HepG2 (cell line): Measurements from ENCODE around the gene SOX12. TPM values are rescaled to one million over a fixed set of nuclear protein-coding genes. Genes with fewer than 3 reads are reported as not detected.

Source experiments
- ATF3 ChIP-seq: sonication (generic); formaldehyde crosslinking; IDR thresholded peaks from 2 replicates; pipeline ENCODE4 v1.4.0; 2020; ENCODE audit warnings: missing genetic modification reagents
- CAMTA2 ChIP-seq: sonication (generic); formaldehyde crosslinking; IDR thresholded peaks from 2 replicates; pipeline ENCODE4 v1.4.0; 2020; ENCODE audit warnings: mild to moderate bottlenecking, missing genetic modification reagents, borderline replicate concordance
- DMAP1 ChIP-seq: IDR thresholded peaks from 2 replicates; pipeline ENCODE4 v1.6.1; 2016
- FOSL2 ChIP-seq: sonication (generic); formaldehyde crosslinking; IDR thresholded peaks from 2 replicates; pipeline ENCODE4 v1.4.0; 2020; ENCODE audit warnings: missing genetic modification reagents
- GATA4 ChIP-seq: sonication (generic); IDR thresholded peaks from 2 replicates; pipeline ENCODE4 v1.6.1; 2016; ENCODE audit warnings: antibody characterized with exemption, low read depth, borderline replicate concordance
- GTF2F1 ChIP-seq: fragments of 150-350 bp; IDR thresholded peaks from 2 replicates; pipeline ENCODE4 v1.6.1; 2014; ENCODE audit warnings: low read length
- GTF3A ChIP-seq: sonication (generic); formaldehyde crosslinking; conservative IDR thresholded peaks from 2 replicates; pipeline ENCODE4 v1.4.0; 2020; ENCODE audit warnings: mild to moderate bottlenecking, missing genetic modification reagents
- KDM1A ChIP-seq: IDR thresholded peaks from 2 replicates; pipeline ENCODE4 v1.6.1; 2016; ENCODE audit warnings: missing compliant biosample characterization
- KDM6A ChIP-seq: IDR thresholded peaks from 2 replicates; pipeline ENCODE4 v1.6.1; 2016; ENCODE audit warnings: low read depth
- MIER2 ChIP-seq: IDR thresholded peaks from 2 replicates; pipeline ENCODE4 v1.6.1; 2016; ENCODE audit warnings: missing biosample characterization, missing genetic modification reagents
- MLLT10 ChIP-seq: sonication (generic); formaldehyde crosslinking; IDR thresholded peaks from 2 replicates; pipeline ENCODE4 v1.4.0; 2020; ENCODE audit warnings: missing genetic modification reagents
- MTF1 ChIP-seq: sonication (generic); formaldehyde crosslinking; IDR thresholded peaks from 2 replicates; pipeline ENCODE4 v1.5.0; 2020; ENCODE audit warnings: missing genetic modification reagents
- MXD4 ChIP-seq: IDR thresholded peaks from 2 replicates; pipeline ENCODE4 v1.6.1; 2016; ENCODE audit warnings: mild to moderate bottlenecking, missing biosample characterization, missing genetic modification reagents
- RBAK ChIP-seq: sonication (generic); formaldehyde crosslinking; IDR thresholded peaks from 2 replicates; pipeline ENCODE4 v1.5.1; 2020; ENCODE audit warnings: mild to moderate bottlenecking, missing genetic modification reagents
- SIN3A ChIP-seq: IDR thresholded peaks from 2 replicates; pipeline ENCODE4 v1.6.1; 2011; ENCODE audit warnings: low read depth, mild to moderate bottlenecking, control low read depth, low read length, borderline replicate concordance
- SIN3B ChIP-seq: fragments of 150-350 bp; IDR thresholded peaks from 2 replicates; pipeline ENCODE4 v1.6.1; 2014; ENCODE audit warnings: low read length
- SIX4 ChIP-seq: sonication (generic); formaldehyde crosslinking; IDR thresholded peaks from 2 replicates; pipeline ENCODE4 v1.4.0; 2020; ENCODE audit warnings: missing genetic modification reagents
- SMARCC2 ChIP-seq: fragments of 450-650 bp; IDR thresholded peaks from 2 replicates; pipeline ENCODE4 v1.6.1; 2017; ENCODE audit warnings: antibody characterized with exemption, mild to moderate bottlenecking
- ZFP41 ChIP-seq: sonication (generic); formaldehyde crosslinking; IDR thresholded peaks from 2 replicates; pipeline ENCODE4 v1.4.0; 2020; ENCODE audit warnings: mild to moderate bottlenecking, missing genetic modification reagents, borderline replicate concordance
- ZKSCAN5 ChIP-seq: sonication (generic); formaldehyde crosslinking; IDR thresholded peaks from 2 replicates; pipeline ENCODE4 v1.5.1; 2020; ENCODE audit warnings: mild to moderate bottlenecking, missing genetic modification reagents
- ZNF263 ChIP-seq: sonication (generic); formaldehyde crosslinking; IDR thresholded peaks from 2 replicates; pipeline ENCODE4 v1.4.0; 2020; ENCODE audit warnings: missing genetic modification reagents
- ZNF432 ChIP-seq: sonication (generic); formaldehyde crosslinking; IDR thresholded peaks from 2 replicates; pipeline ENCODE4 v1.5.0; 2020; ENCODE audit warnings: missing genetic modification reagents, mild to moderate bottlenecking, borderline replicate concordance
- ZNF549 ChIP-seq: sonication (generic); formaldehyde crosslinking; IDR thresholded peaks from 2 replicates; pipeline ENCODE4 v1.5.0; 2020; ENCODE audit warnings: missing genetic modification reagents
- ZNF674 ChIP-seq: sonication (generic); formaldehyde crosslinking; IDR thresholded peaks from 2 replicates; pipeline ENCODE4 v1.5.0; 2020; ENCODE audit warnings: low read depth, mild to moderate bottlenecking, missing genetic modification reagents
- ZNF800 ChIP-seq: sonication (generic); formaldehyde crosslinking; IDR thresholded peaks from 2 replicates; pipeline ENCODE4 v1.4.0; 2020; ENCODE audit warnings: missing genetic modification reagents
- ZNF83 ChIP-seq: sonication (generic); formaldehyde crosslinking; IDR thresholded peaks from 2 replicates; pipeline ENCODE4 v1.4.0; 2020; ENCODE audit warnings: missing genetic modification reagents, mild to moderate bottlenecking, borderline replicate concordance
- ZNF839 ChIP-seq: sonication (generic); formaldehyde crosslinking; IDR thresholded peaks from 2 replicates; pipeline ENCODE4 v1.4.0; 2020; ENCODE audit warnings: missing genetic modification reagents, mild to moderate bottlenecking, borderline replicate concordance
- ZSCAN25 ChIP-seq: sonication (generic); formaldehyde crosslinking; IDR thresholded peaks from 2 replicates; pipeline ENCODE4 v1.8.0; 2022; ENCODE audit warnings: mild to moderate bottlenecking, missing genetic modification reagents
- ZSCAN5A ChIP-seq: sonication (generic); formaldehyde crosslinking; IDR thresholded peaks from 2 replicates; pipeline ENCODE4 v1.8.0; 2022; ENCODE audit warnings: mild to moderate bottlenecking, missing genetic modification reagents, borderline replicate concordance
- polyA plus RNA-seq, 8 experiments: library from polyadenylated mRNA; depleted of rRNA in 3 of 8; stranded (reverse) in 7 of 8; unstranded in 1 of 8; fragments of >200 nt; fragmentation: Illumina TruSeq in 4 of 8; extraction: Trizol in 4 of 8; gene quantifications; 2 replicates each; pipeline versions ENCODE4 v1.2.1 to v1.2.3, GENCODE V29; 2011 to 2016; ENCODE audit warnings: low read depth in 4 of 8, missing spikeins in 1 of 8, mixed read lengths in 1 of 8; ENCODE audit not compliant: insufficient read depth in 1 of 8
- total RNA-seq, 5 experiments: library from RNA; depleted of rRNA; stranded (reverse); fragments of >200 nt; fragmentation: Illumina TruSeq; extraction: Trizol; gene quantifications; 2 replicates each; pipeline ENCODE4 v1.2.3, GENCODE V29; 2016; ENCODE audit warnings: low read depth in 1 of 5
- TF ChIP-seq, protein P1 (sequence below): sonication (generic); formaldehyde crosslinking; IDR thresholded peaks from 2 replicates; pipeline ENCODE4 v1.8.0; 2023; ENCODE audit warnings: mild to moderate bottlenecking, missing genetic modification reagents

SOX12 gene
- total and polyA plus RNA-seq, 2 of the 13 experiments (the other 11 are each of a cell fraction or from before 2014, with no cell fraction given): 10.0 to 18.7 TPM

GRCh38 chr20:354298-354977 is 29.1 kb downstream of the SOX12 start (continued):
- TF ChIP-seq DMAP1 (CRISPR knock-in tag) (no peak), ZNF263 (CRISPR knock-in tag) (no peak), CAMTA2 (CRISPR knock-in tag) (no peak), GTF2F1 (no peak), RBAK (no peak), SIN3B (peak; percentile 42; the same call in 1 of the 2 replicates), SIX4 (CRISPR knock-in tag) (no peak), ZNF800 (CRISPR knock-in tag) (no peak), ZSCAN5A (CRISPR knock-in tag) (peak; percentile 90; the same call in 1 of the 2 replicates), ZNF549 (CRISPR knock-in tag) (no peak), ZNF839 (CRISPR knock-in tag) (peak; percentile 24; the same call in 1 of the 2 replicates), MIER2 (CRISPR knock-in tag) (peak; percentile 56), SIN3A (no peak), ZFP41 (no peak), GATA4 (no peak), ATF3 (CRISPR knock-in tag) (peak; percentile 7; the same call in 1 of the 2 replicates), MXD4 (peak; percentile 67), GTF3A (CRISPR knock-in tag) (peak; percentile 98), KDM1A (no peak), FOSL2 (CRISPR knock-in tag) (peak; percentile 77), MTF1 (CRISPR knock-in tag) (no peak), SMARCC2 (no peak), KDM6A (CRISPR knock-in tag) (no peak), ZSCAN25 (CRISPR knock-in tag) (peak; percentile 87), MLLT10 (CRISPR knock-in tag) (no peak), ZNF674 (no peak), ZKSCAN5 (no peak), ZNF432 (0 out of 2 replicates have a peak, but pooled peaks have one; percentile 76), ZNF83 (CRISPR knock-in tag) (no peak)
- TF ChIP-seq, protein P1, sequence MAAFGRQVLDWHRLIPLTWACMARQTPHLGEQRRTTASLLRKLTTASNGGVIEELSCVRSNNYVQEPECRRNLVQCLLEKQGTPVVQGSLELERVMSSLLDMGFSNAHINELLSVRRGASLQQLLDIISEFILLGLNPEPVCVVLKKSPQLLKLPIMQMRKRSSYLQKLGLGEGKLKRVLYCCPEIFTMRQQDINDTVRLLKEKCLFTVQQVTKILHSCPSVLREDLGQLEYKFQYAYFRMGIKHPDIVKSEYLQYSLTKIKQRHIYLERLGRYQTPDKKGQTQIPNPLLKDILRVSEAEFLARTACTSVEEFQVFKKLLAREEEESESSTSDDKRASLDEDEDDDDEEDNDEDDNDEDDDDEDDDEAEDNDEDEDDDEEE (CRISPR knock-in tag): peak; percentile 89
